ENCODE data around the gene DVL3. TPM values are rescaled to one million over a fixed set of nuclear protein-coding genes. Genes with fewer than 3 reads are reported as not detected.

DVL3 gene
- total and polyA plus RNA-seq, 10 of the 15 experiments (the other 5 are each of a cell fraction or from before 2014, with no cell fraction given): 2.2 to 39.7 (median 14.5) TPM

GRCh38 chr3:184185461-184186183 lies 30.4 kb downstream of the DVL3 start (continued):
- TF ChIP-seq MAX (IDR thresholded peaks at IDR 0.05; ENCODE audit: low read depth, low read length) (peak; percentile 57; the same call in 1 of the 2 replicates), IRF3 (IDR thresholded peaks at IDR 0.05) (no peak), CHD4 (IDR thresholded peaks at IDR 0.05) (no peak), IRF4 (IDR thresholded peaks at IDR 0.05; ENCODE audit: low read depth, low read length) (no peak), BRCA1 (IDR thresholded peaks at IDR 0.05; ENCODE audit: low read depth, low read length) (no peak), FOXK2 (IDR thresholded peaks at IDR 0.05) (no peak), MTA2 (IDR thresholded peaks at IDR 0.05; ENCODE audit: low read depth) (no peak), TAF1 (IDR thresholded peaks at IDR 0.05; ENCODE audit: borderline replicate concordance, low read depth, low read length) (no peak), E4F1 (IDR thresholded peaks at IDR 0.05; ENCODE audit: borderline replicate concordance, partially characterized antibody) (no peak), CHD1 (IDR thresholded peaks at IDR 0.05; ENCODE audit: low read depth, low read length) (no peak), ASH2L (IDR thresholded peaks at IDR 0.05; ENCODE audit: borderline replicate concordance, low read depth) (no peak), ZNF217 (IDR thresholded peaks at IDR 0.05) (no peak), ZNF592 (IDR thresholded peaks at IDR 0.05) (no peak), ZNF24 (IDR thresholded peaks at IDR 0.05) (no peak), ZBED1 (IDR thresholded peaks at IDR 0.05; ENCODE audit: borderline replicate concordance) (no peak)
- TF ChIP-seq, protein P1, sequence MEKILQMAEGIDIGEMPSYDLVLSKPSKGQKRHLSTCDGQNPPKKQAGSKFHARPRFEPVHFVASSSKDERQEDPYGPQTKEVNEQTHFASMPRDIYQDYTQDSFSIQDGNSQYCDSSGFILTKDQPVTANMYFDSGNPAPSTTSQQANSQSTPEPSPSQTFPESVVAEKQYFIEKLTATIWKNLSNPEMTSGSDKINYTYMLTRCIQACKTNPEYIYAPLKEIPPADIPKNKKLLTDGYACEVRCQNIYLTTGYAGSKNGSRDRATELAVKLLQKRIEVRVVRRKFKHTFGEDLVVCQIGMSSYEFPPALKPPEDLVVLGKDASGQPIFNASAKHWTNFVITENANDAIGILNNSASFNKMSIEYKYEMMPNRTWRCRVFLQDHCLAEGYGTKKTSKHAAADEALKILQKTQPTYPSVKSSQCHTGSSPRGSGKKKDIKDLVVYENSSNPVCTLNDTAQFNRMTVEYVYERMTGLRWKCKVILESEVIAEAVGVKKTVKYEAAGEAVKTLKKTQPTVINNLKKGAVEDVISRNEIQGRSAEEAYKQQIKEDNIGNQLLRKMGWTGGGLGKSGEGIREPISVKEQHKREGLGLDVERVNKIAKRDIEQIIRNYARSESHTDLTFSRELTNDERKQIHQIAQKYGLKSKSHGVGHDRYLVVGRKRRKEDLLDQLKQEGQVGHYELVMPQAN (conservative IDR thresholded peaks at IDR 0.05): no peak
- TF ChIP-seq, protein P2, sequence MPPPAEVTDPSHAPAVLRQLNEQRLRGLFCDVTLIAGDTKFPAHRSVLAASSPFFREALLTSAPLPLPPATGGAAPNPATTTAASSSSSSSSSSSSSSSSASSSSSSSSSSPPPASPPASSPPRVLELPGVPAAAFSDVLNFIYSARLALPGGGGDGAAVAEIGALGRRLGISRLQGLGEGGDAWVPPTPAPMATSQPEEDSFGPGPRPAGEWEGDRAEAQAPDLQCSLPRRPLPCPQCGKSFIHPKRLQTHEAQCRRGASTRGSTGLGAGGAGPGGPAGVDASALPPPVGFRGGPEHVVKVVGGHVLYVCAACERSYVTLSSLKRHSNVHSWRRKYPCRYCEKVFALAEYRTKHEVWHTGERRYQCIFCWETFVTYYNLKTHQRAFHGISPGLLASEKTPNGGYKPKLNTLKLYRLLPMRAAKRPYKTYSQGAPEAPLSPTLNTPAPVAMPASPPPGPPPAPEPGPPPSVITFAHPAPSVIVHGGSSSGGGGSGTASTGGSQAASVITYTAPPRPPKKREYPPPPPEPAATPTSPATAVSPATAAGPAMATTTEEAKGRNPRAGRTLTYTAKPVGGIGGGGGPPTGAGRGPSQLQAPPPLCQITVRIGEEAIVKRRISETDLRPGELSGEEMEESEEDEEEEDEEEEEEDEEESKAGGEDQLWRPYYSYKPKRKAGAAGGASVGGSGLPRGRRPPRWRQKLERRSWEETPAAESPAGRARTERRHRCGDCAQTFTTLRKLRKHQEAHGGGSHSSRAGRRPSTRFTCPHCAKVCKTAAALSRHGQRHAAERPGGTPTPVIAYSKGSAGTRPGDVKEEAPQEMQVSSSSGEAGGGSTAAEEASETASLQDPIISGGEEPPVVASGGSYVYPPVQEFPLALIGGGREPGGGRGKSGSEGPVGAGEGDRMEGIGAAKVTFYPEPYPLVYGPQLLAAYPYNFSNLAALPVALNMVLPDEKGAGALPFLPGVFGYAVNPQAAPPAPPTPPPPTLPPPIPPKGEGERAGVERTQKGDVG (CRISPR knock-in tag; IDR thresholded peaks at IDR 0.05): no peak
